HepG2 (cell line): ENCODE data around the gene CPEB4. TPM values are rescaled to one million over a fixed set of nuclear protein-coding genes. Genes with fewer than 3 reads are reported as not detected.

Experiments
- ATAC-seq: fragments of 200-7000 bp; cut with Tn5 transposase; 3 replicates; pipeline ENCODE4 v1.9.1; 2020; ENCODE audit warnings: mild to moderate bottlenecking, moderate library complexity
- BruUV-seq: library from RNA; stranded (reverse); fragments of 400-500 nt; replicated peaks from 2 replicates; lab custom pipeline; 2021; lab: Mats Ljungman, UMichigan
- CTCF ChIA-PET: fragments of 300-600 bp; formaldehyde crosslinking; extraction: SDS; loops from one replicate; lab custom pipeline; 2021; ENCODE audit warnings: low total read pairs, inconsistent platforms, low intra/inter-chr PET ratio; lab: Yijun Ruan, JAX
- POLR2A ChIA-PET: fragments of 350-600 bp; sonication (Branson Sonifier 250); formaldehyde crosslinking; loops from one replicate; lab custom pipeline; 2020; ENCODE audit warnings: antibody characterized with exemption, inconsistent platforms; lab: Yijun Ruan, JAX
- DNase-seq: peaks from one replicate; pipeline ENCODE4 v3.0.0-alpha.2; 2015; ENCODE audit warnings: low spot score
- FAIRE-seq: peaks from 3 replicates; lab custom pipeline; 2011; peaks lifted over from hg19 to GRCh38; lab: Jason Lieb, UNC
- H2AFZ ChIP-seq: one replicate; pipeline ENCODE4 v1.6.1; 2011; ENCODE audit warnings: low read length, inconsistent platforms
- H3K27ac ChIP-seq: fragments of 300-600 bp; 3 replicates; pipeline ENCODE4 v1.8.0; 2011; ENCODE audit warnings: mixed run types, mild to moderate bottlenecking, mixed read lengths, low read length, inconsistent platforms; ENCODE audit not compliant: insufficient read depth; ENCODE audit errors: extremely low read length
- H3K27me3 ChIP-seq, 2 experiments: fragments of 200-600 bp in 1 of 2; 2 replicates in 1 of 2; 3 replicates in 1 of 2; pipeline versions ENCODE4 v1.6.0 to v1.8.0; 2011; ENCODE audit warnings: low read length in 2 of 2, mild to moderate bottlenecking in 2 of 2, moderate library complexity in 2 of 2, inconsistent platforms in 1 of 2; ENCODE audit not compliant: insufficient read depth in 2 of 2, control insufficient read depth in 1 of 2
- H3K36me3 ChIP-seq, 2 experiments: fragments of 200-600 bp in 1 of 2; replicated peaks in 1 of 2; 2 replicates in 1 of 2; 3 replicates in 1 of 2; pipeline versions ENCODE4 v1.5.1 to v1.8.0; 2011; ENCODE audit warnings: low read length in 2 of 2, inconsistent platforms in 1 of 2; ENCODE audit not compliant: insufficient read depth in 2 of 2, control insufficient read depth in 1 of 2
- H3K4me1 ChIP-seq: 2 replicates; pipeline ENCODE4 v1.5.1; 2012; ENCODE audit warnings: low read length, inconsistent platforms; ENCODE audit not compliant: insufficient read depth
- H3K4me2 ChIP-seq: 2 replicates; pipeline ENCODE4 v1.6.0; 2011; ENCODE audit warnings: low read depth, low read length, inconsistent platforms
- H3K4me3 ChIP-seq, 3 experiments: fragments of 200-600 bp in 1 of 3; sonication (generic), shearing (Covaris generic) in 1 of 3; replicated peaks in 1 of 3; 2 replicates each; pipeline ENCODE4 v1.5.1; 2011 to 2016; ENCODE audit warnings: low read length in 3 of 3, inconsistent platforms in 2 of 3, low read depth in 2 of 3, mild to moderate bottlenecking in 2 of 3, control low read depth in 1 of 3, mixed read lengths in 1 of 3; ENCODE audit not compliant: insufficient read depth in 1 of 3
- H3K79me2 ChIP-seq: one replicate; pipeline ENCODE4 v1.6.1; 2011; ENCODE audit warnings: low read length, inconsistent platforms; ENCODE audit not compliant: insufficient read depth
- H3K9ac ChIP-seq: 2 replicates; pipeline ENCODE4 v1.6.0; 2011; ENCODE audit warnings: mild to moderate bottlenecking, low read depth, low read length, inconsistent platforms; ENCODE audit not compliant: insufficient read depth
- H3K9me3 ChIP-seq: 2 replicates; pipeline ENCODE4 v1.5.1; 2012; ENCODE audit warnings: mild to moderate bottlenecking, low read length
- H4K20me1 ChIP-seq: 2 replicates; pipeline ENCODE4 v1.6.0; 2011; ENCODE audit warnings: inconsistent platforms, mild to moderate bottlenecking, low read length, moderate library complexity; ENCODE audit not compliant: insufficient read depth
- AGO2 ChIP-seq: fragments of 200-400 bp; formaldehyde crosslinking; optimal IDR thresholded peaks from 2 replicates; pipeline ENCODE3; 2017; ENCODE audit warnings: mild to moderate bottlenecking, low read depth, low read length, moderate library complexity
- CEBPG ChIP-seq: IDR thresholded peaks from 2 replicates; pipeline ENCODE4 v1.6.1; 2016
- GATAD1 ChIP-seq: IDR thresholded peaks from 2 replicates; pipeline ENCODE4 v1.6.1; 2016; ENCODE audit warnings: missing genetic modification reagents, missing compliant biosample characterization
- HOXD1 ChIP-seq: sonication (generic); formaldehyde crosslinking; IDR thresholded peaks from 2 replicates; pipeline ENCODE4 v1.5.0; 2020; ENCODE audit warnings: missing genetic modification reagents
- KLF16 ChIP-seq, 2 experiments: sonication (generic) in 1 of 2; formaldehyde crosslinking in 1 of 2; IDR thresholded peaks; 2 replicates each; pipeline versions ENCODE4 v1.6.1 to v1.8.0; 2016 to 2023; ENCODE audit warnings: missing genetic modification reagents in 2 of 2, missing compliant biosample characterization in 1 of 2
- RAD21 ChIP-seq: fragments of 450-650 bp; formaldehyde crosslinking; IDR thresholded peaks from 2 replicates; pipeline ENCODE4 v1.5.0; 2020; ENCODE audit warnings: mild to moderate bottlenecking
- SALL1 ChIP-seq: sonication (generic); formaldehyde crosslinking; IDR thresholded peaks from 2 replicates; pipeline ENCODE4 v1.8.0; 2022; ENCODE audit warnings: mild to moderate bottlenecking, missing genetic modification reagents
- STAG1 ChIP-seq: sonication (generic); formaldehyde crosslinking; IDR thresholded peaks from 2 replicates; pipeline ENCODE4 v1.4.0; 2020; ENCODE audit warnings: missing genetic modification reagents
- TEAD3 ChIP-seq: optimal IDR thresholded peaks from 2 replicates; pipeline ENCODE3; 2016; ENCODE audit warnings: borderline replicate concordance
- THAP11 ChIP-seq: IDR thresholded peaks from 2 replicates; pipeline ENCODE4 v1.6.1; 2016; ENCODE audit warnings: missing biosample characterization, missing genetic modification reagents
- XRCC5 ChIP-seq: fragments of 200-400 bp; formaldehyde crosslinking; optimal IDR thresholded peaks from 2 replicates; pipeline ENCODE3; 2017; ENCODE audit warnings: mild to moderate bottlenecking, low read length
- ZBTB38 ChIP-seq: sonication (generic); formaldehyde crosslinking; IDR thresholded peaks from 2 replicates; pipeline ENCODE4 v1.5.1; 2020; ENCODE audit warnings: mild to moderate bottlenecking, missing genetic modification reagents
- ZNF225 ChIP-seq: sonication (generic); formaldehyde crosslinking; IDR thresholded peaks from 2 replicates; pipeline ENCODE4 v1.4.0; 2020; ENCODE audit warnings: mild to moderate bottlenecking, missing genetic modification reagents
- WGBS: methylation state at CpG from one replicate; pipeline ENCODE4 v1.1.6; 2017; ENCODE audit warnings: low lambda C conversion rate; 5-methylcytosine and 5-hydroxymethylcytosine counted together
- in situ Hi-C: cut with HindIII; loops from 2 replicates; pipeline ENCODE4 v1.10.0; 2017; ENCODE audit warnings: low pct_unique_long_range_greater_than_20kb; ENCODE audit not compliant: extremely low pct_ligation_motif_present
- intact Hi-C: fragments of 100-400 bp; cut with micrococcal nuclease; formaldehyde crosslinking; loops from one replicate; pipeline ENCODE4 v1.10.0; 2022; ENCODE audit not compliant: unreplicated experiment
- polyA plus RNA-seq, 8 experiments: library from polyadenylated mRNA; depleted of rRNA in 3 of 8; stranded (reverse) in 7 of 8; unstranded in 1 of 8; fragments of >200 nt; fragmentation: Illumina TruSeq in 4 of 8; extraction: Trizol in 4 of 8; gene quantifications; 2 replicates each; pipeline versions ENCODE4 v1.2.1 to v1.2.3, GENCODE V29; 2011 to 2016; ENCODE audit warnings: low read depth in 4 of 8, missing spikeins in 1 of 8, mixed read lengths in 1 of 8; ENCODE audit not compliant: insufficient read depth in 1 of 8
- total RNA-seq, 5 experiments: library from RNA; depleted of rRNA; stranded (reverse); fragments of >200 nt; fragmentation: Illumina TruSeq; extraction: Trizol; gene quantifications; 2 replicates each; pipeline ENCODE4 v1.2.3, GENCODE V29; 2016; ENCODE audit warnings: low read depth in 1 of 5
- TF ChIP-seq, protein P1 (sequence below): sonication (generic); formaldehyde crosslinking; IDR thresholded peaks from 2 replicates; pipeline ENCODE4 v1.5.0; 2020; ENCODE audit warnings: missing genetic modification reagents
- TF ChIP-seq, protein P2 (sequence below): sonication (generic); formaldehyde crosslinking; conservative IDR thresholded peaks from 2 replicates; pipeline ENCODE4 v1.4.0; 2020; ENCODE audit warnings: missing genetic modification reagents
- TF ChIP-seq, protein P3 (sequence below): sonication (generic); formaldehyde crosslinking; IDR thresholded peaks from 2 replicates; pipeline ENCODE4 v1.5.1; 2020; ENCODE audit warnings: missing genetic modification reagents, mild to moderate bottlenecking, borderline replicate concordance

CPEB4 gene
- total and polyA plus RNA-seq, 2 of the 13 experiments (the other 11 are each of a cell fraction or from before 2014, with no cell fraction given), result 7.7 to 26.7 TPM

DNA sequence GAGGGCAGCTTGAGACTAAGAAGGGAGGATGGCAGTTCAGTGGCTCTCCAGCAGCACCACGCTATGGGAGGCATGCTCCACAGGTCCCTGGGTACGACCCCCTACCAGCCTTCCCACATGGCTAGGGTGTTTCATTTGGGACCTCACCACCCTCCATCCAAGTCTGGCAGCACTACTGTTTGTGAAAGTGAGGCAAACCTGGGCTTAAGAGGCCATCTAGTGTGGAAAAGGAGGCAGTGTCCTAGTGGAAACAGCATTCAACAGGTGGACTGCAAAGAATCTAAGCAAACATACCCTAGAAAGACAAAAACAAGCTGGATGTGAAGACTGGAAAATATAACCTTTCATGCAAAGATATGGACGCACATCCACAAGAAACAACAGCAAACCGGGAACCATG, 96.1 kb downstream of the CPEB4 start (continued):
- TF ChIP-seq SALL1 (0 out of 2 replicates have a peak, but pooled peaks have one; percentile 23), RAD21 (CRISPR knock-in tag) (peak; percentile 84), XRCC5 (peak; percentile 28), CEBPG (CRISPR knock-in tag) (0 out of 2 replicates have a peak, but pooled peaks have one; percentile 5), ZNF225 (peak; percentile 99; the same call in 1 of the 2 replicates), HOXD1 (CRISPR knock-in tag) (no peak), STAG1 (peak; percentile 100), THAP11 (CRISPR knock-in tag) (peak; percentile 61; the same call in 1 of the 2 replicates), AGO2 (no peak), KLF16 (CRISPR knock-in tag; IDR thresholded peaks at IDR 0.05) (no peak), GATAD1 (0 out of 2 replicates have a peak, but pooled peaks have one; percentile 35), TEAD3 (CRISPR knock-in tag) (peak; percentile 49)

DNA sequence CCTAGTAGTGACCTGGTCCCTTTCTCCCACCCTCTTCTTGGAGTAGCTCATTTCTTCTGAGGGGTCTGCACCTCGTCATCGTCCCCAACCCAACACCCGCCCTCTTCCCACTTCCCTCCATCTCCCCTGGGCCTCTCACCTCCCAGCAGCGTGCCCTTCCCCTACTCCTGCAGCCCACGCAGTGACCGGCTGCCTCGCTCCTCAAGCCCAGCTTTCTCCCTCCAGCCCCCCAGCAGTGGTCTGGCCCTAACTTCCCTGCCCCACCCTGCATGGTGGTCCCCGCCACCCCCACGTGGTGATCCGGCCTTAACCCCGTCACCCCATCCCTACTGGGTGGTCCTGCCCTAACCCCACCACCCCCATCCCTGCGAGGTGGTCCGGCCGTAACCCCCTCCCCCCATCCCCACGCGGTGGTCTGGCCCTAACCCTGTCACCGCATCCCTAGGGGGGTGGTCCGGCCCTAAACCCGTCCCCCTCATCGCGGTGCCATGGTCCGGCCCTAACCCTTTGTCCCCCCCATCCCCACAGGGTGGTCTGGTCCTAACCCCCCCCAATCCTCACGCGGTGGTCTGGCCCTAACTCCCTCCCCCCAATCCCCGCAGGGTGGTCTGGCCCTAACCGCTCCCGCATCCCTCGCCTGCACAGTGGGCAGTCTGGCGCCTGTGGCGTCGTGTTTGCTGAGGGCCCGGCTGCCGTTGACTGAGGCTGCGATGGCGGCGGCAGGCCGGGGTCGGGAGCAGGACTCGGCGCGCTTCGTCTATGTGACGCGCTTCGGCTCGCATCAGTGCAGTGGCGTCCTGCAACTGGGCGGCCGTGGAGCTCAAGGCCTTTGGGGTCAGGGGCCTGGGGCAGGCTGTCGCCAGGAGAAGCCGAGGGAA, 100.6 kb downstream of the CPEB4 start, which contains the start of gene C5orf47:
C5orf47 (plus strand) TSS at position 617 of the 878 bp plus-strand sequence; CDS start at position 711, 94 bp downstream.
- BruUV-seq, result no TSS peak
- H3K4me1 ChIP-seq, result no peaks in the 10 kb centered on the region
- ATAC-seq (no peak), DNase-seq (no peak), FAIRE-seq (no peak)
- H3K27ac ChIP-seq, result no peak within 1 kb of the TSS
- H4K20me1 ChIP-seq, result no peaks in the 10 kb centered on the region
- no peak within 1 kb of the TSS for H3K4me2 ChIP-seq
- TF ChIP-seq, protein P1, sequence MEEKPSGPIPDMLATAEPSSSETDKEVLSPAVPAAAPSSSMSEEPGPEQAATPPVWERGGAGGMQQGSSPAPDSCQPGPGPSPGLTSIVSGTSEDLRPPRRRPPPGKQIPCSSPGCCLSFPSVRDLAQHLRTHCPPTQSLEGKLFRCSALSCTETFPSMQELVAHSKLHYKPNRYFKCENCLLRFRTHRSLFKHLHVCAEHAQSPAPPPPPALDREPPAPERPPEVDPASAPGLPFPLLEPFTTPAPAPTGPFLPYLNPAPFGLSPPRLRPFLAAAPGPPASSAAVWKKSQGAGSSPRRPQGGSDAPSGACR (CRISPR knock-in tag), result no peak
- TF ChIP-seq, protein P2, sequence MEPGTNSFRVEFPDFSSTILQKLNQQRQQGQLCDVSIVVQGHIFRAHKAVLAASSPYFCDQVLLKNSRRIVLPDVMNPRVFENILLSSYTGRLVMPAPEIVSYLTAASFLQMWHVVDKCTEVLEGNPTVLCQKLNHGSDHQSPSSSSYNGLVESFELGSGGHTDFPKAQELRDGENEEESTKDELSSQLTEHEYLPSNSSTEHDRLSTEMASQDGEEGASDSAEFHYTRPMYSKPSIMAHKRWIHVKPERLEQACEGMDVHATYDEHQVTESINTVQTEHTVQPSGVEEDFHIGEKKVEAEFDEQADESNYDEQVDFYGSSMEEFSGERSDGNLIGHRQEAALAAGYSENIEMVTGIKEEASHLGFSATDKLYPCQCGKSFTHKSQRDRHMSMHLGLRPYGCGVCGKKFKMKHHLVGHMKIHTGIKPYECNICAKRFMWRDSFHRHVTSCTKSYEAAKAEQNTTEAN (CRISPR knock-in tag), result no peak
- no peak for TF ChIP-seq ZBTB38
- TF ChIP-seq, protein P3, sequence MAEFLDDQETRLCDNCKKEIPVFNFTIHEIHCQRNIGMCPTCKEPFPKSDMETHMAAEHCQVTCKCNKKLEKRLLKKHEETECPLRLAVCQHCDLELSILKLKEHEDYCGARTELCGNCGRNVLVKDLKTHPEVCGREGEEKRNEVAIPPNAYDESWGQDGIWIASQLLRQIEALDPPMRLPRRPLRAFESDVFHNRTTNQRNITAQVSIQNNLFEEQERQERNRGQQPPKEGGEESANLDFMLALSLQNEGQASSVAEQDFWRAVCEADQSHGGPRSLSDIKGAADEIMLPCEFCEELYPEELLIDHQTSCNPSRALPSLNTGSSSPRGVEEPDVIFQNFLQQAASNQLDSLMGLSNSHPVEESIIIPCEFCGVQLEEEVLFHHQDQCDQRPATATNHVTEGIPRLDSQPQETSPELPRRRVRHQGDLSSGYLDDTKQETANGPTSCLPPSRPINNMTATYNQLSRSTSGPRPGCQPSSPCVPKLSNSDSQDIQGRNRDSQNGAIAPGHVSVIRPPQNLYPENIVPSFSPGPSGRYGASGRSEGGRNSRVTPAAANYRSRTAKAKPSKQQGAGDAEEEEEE (CRISPR knock-in tag), result no peak
- in situ Hi-C loops, result no loop called here
- no peaks in the 10 kb centered on the region for H3K27me3 ChIP-seq
- intact Hi-C loops, result no loop called here
- ChIA-PET POLR2A (no interaction called here), CTCF (no interaction called here)
- no peaks in the 10 kb centered on the region for H3K36me3 ChIP-seq
- H2AFZ ChIP-seq, result no peak within 1 kb of the TSS
- no peaks in the 10 kb centered on the region for H3K79me2 ChIP-seq
- H3K9me3 ChIP-seq, result no peaks in the 10 kb centered on the region
- H3K4me3 ChIP-seq, result no peak within 1 kb of the TSS
- H3K9ac ChIP-seq, result no peak within 1 kb of the TSS
- WGBS, result 84% methylated on average over 51 of the region's 51 CpGs
